Ishikawa (cell line): Measurements from ENCODE around the gene BBS9.

Experiments
- CEBPB ChIP-seq: IDR thresholded peaks from 2 replicates; pipeline ENCODE4 v1.6.1; 2012
- CREB1 ChIP-seq: IDR thresholded peaks from 2 replicates; pipeline ENCODE4 v1.6.1; 2012; ENCODE audit warnings: low read depth
- EGR1 ChIP-seq: IDR thresholded peaks from 2 replicates; pipeline ENCODE4 v1.6.1; 2012
- EP300 ChIP-seq: IDR thresholded peaks from 2 replicates; pipeline ENCODE4 v1.6.1; 2012; ENCODE audit warnings: borderline replicate concordance
- FOXM1 ChIP-seq: IDR thresholded peaks from 2 replicates; pipeline ENCODE4 v1.6.1; 2012; ENCODE audit warnings: low read depth, borderline replicate concordance
- MAX ChIP-seq: IDR thresholded peaks from 2 replicates; pipeline ENCODE4 v1.6.1; 2012
- NFIC ChIP-seq: IDR thresholded peaks from 2 replicates; pipeline ENCODE4 v1.6.1; 2012
- RAD21 ChIP-seq: IDR thresholded peaks from 2 replicates; pipeline ENCODE4 v1.6.1; 2012; ENCODE audit warnings: low read depth
- REST ChIP-seq: IDR thresholded peaks from 2 replicates; pipeline ENCODE4 v1.6.1; 2012; ENCODE audit warnings: low read depth, mild to moderate bottlenecking
- TAF1 ChIP-seq: IDR thresholded peaks from 2 replicates; pipeline ENCODE4 v1.6.1; 2012; ENCODE audit warnings: low read depth, mild to moderate bottlenecking
- TCF12 ChIP-seq: IDR thresholded peaks from 2 replicates; pipeline ENCODE4 v1.6.1; 2012; ENCODE audit warnings: low read depth
- TEAD4 ChIP-seq: IDR thresholded peaks from 2 replicates; pipeline ENCODE4 v1.6.1; 2012
- USF1 ChIP-seq: IDR thresholded peaks from 2 replicates; pipeline ENCODE4 v1.6.1; 2012
- YY1 ChIP-seq: IDR thresholded peaks from 2 replicates; pipeline ENCODE4 v1.6.1; 2012; ENCODE audit warnings: low read depth
- ZBTB7A ChIP-seq: IDR thresholded peaks from 2 replicates; pipeline ENCODE4 v1.6.1; 2012; ENCODE audit warnings: low read depth

BBS9 gene

GRCh38 chr7:33582104-33582503 lies 452.7 kb downstream of the BBS9 start:
- TF ChIP-seq FOXM1 (no peak), MAX (no peak)

- no peak for TF ChIP-seq USF1
- TF ChIP-seq RAD21: no peak
- TF ChIP-seq EGR1: no peak
- TF ChIP-seq TCF12: no peak
- no peak for TF ChIP-seq CREB1
- TF ChIP-seq TEAD4: no peak
- no peak for TF ChIP-seq TAF1
- no peak for TF ChIP-seq ZBTB7A
- no peak for TF ChIP-seq EP300
- TF ChIP-seq FOXM1: no peak
These were observed 453.2 kb downstream of the BBS9 start for GRCh38 chr7:33582533-33582932.

GRCh38 chr7:33589911-33590310 lies 460.5 kb downstream of the BBS9 start:
- no peak for TF ChIP-seq YY1
- no peak for TF ChIP-seq RAD21
- TF ChIP-seq TAF1: no peak
- no peak for TF ChIP-seq EP300
- TF ChIP-seq REST: no peak
- TF ChIP-seq NFIC: no peak
- no peak for TF ChIP-seq TEAD4
- no peak for TF ChIP-seq CREB1
- TF ChIP-seq ZBTB7A: no peak
- TF ChIP-seq CEBPB: no peak
- TF ChIP-seq MAX: no peak
- TF ChIP-seq TCF12: no peak
- no peak for TF ChIP-seq EGR1
- no peak for TF ChIP-seq FOXM1
- no peak for TF ChIP-seq USF1

- TF ChIP-seq YY1 (no peak), TEAD4 (no peak), ZBTB7A (no peak), CREB1 (no peak), TCF12 (no peak), EGR1 (no peak), EP300 (no peak), CEBPB (no peak), USF1 (no peak), MAX (no peak)
These were observed 461.6 kb downstream of the BBS9 start for GRCh38 chr7:33590916-33591315.

- TF ChIP-seq REST: no peak
- TF ChIP-seq RAD21: no peak
- TF ChIP-seq EGR1: no peak
- no peak for TF ChIP-seq TEAD4
- TF ChIP-seq EP300: no peak
- no peak for TF ChIP-seq MAX
- TF ChIP-seq TAF1: no peak
- TF ChIP-seq TCF12: no peak
- TF ChIP-seq ZBTB7A: no peak
- no peak for TF ChIP-seq CREB1
- no peak for TF ChIP-seq NFIC
- no peak for TF ChIP-seq USF1
- TF ChIP-seq FOXM1: no peak
- TF ChIP-seq CEBPB: no peak
- TF ChIP-seq YY1: no peak
These were observed 462.1 kb downstream of the BBS9 start for GRCh38 chr7:33591490-33591889.
